NK-92 treated with Interleukin-12 subunit alpha and Interleukin-12 subunit beta, amount 100 ng/mL, for 24 hours (cell line): ENCODE results near the gene P3R3URF.

Experiments
- DNase-seq: peaks from one replicate; lab custom pipeline; 2025; lab: John Stamatoyannopoulos, UW

The P3R3URF gene

GRCh38 chr1:46172321-46172720 is 4.0 kb downstream of the P3R3URF start:
- DNase-seq = no peak

GRCh38 chr1:46171871-46172270 is 4.4 kb downstream of the P3R3URF start:
- DNase-seq = no peak

- DNase-seq = no peak
These were observed 4.9 kb downstream of the P3R3URF start for GRCh38 chr1:46171351-46171750.

GRCh38 chr1:46169811-46170454 is 6.4 kb downstream of the P3R3URF start:
- DNase-seq = no peak

- no peak for DNase-seq
These were observed 7.8 kb downstream of the P3R3URF start for GRCh38 chr1:46168477-46168876.

GRCh38 chr1:46166521-46167462 is 9.5 kb downstream of the P3R3URF start:
- DNase-seq = no peak

- DNase-seq = no peak
These were observed 16.1 kb downstream of the P3R3URF start for GRCh38 chr1:46160212-46160611.

- no peak for DNase-seq
These were observed 16.8 kb downstream of the P3R3URF start for GRCh38 chr1:46159516-46159915.

GRCh38 chr1:46158312-46159281 is 17.7 kb downstream of the P3R3URF start:
- DNase-seq = no peak

GRCh38 chr1:46157916-46158311 is 18.4 kb downstream of the P3R3URF start:
- no peak for DNase-seq

- DNase-seq = no peak
These were observed 22.6 kb downstream of the P3R3URF start for GRCh38 chr1:46153732-46154131.

- DNase-seq = no peak
These were observed 23.1 kb downstream of the P3R3URF start for GRCh38 chr1:46153228-46153627.

GRCh38 chr1:46152016-46152415 is 24.3 kb downstream of the P3R3URF start:
- DNase-seq = no peak

GRCh38 chr1:46150085-46150484 is 26.2 kb downstream of the P3R3URF start:
- DNase-seq = no peak

- no peak for DNase-seq
These were observed 28.0 kb downstream of the P3R3URF start for GRCh38 chr1:46148318-46148717.

GRCh38 chr1:46137916-46138315 is 38.4 kb downstream of the P3R3URF start:
- DNase-seq = no peak

- DNase-seq = no peak
These were observed 39.6 kb downstream of the P3R3URF start for GRCh38 chr1:46136711-46137110.

GRCh38 chr1:46134660-46135331 is 41.5 kb downstream of the P3R3URF start:
- DNase-seq = no peak

GRCh38 chr1:46133781-46134350 is 42.4 kb downstream of the P3R3URF start:
- DNase-seq = no peak

- DNase-seq = peak; percentile 82
These were observed 43.1 kb downstream of the P3R3URF start for GRCh38 chr1:46133181-46133658.
